8988T (cell line): ENCODE results near the gene LMX1B.

Source experiments
- DNase-seq: peaks from one replicate; pipeline ENCODE4 v3.0.0; 2011

LMX1B gene

GRCh38 chr9:126664900-126665643, 51.3 kb downstream of the LMX1B start:
- no peak for DNase-seq

- no peak for DNase-seq
Observed at GRCh38 chr9:126665644-126666035, 51.9 kb downstream of the LMX1B start.

GRCh38 chr9:126666155-126666803, 52.6 kb downstream of the LMX1B start:
- no peak for DNase-seq

- no peak for DNase-seq
Observed at GRCh38 chr9:126667190-126668055, 53.7 kb downstream of the LMX1B start.

- no peak for DNase-seq
Observed at GRCh38 chr9:126668058-126668457, 54.3 kb downstream of the LMX1B start.

DNA sequence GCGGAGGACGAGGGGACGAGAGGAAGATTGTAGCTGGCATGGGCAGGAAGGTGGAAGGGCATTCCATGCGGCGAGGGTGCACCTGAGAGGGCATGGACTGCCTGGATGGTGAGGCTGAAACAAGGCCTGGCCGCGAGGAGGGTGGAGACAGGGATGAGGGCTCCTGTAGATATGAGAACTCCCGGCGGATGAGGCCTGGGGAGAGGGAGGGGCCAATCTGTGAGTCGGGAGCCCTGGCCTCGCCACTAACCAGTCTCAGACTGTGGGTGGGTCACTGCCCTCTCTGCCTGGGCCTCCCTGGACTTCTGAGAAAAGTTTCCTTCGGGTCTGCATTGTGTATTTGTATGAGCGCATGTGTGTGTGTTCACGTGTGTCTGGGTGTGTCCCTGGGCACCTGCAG, 55.4 kb downstream of the LMX1B start:
- no peak for DNase-seq

GRCh38 chr9:126670270-126670669, 56.5 kb downstream of the LMX1B start:
- DNase-seq = no peak

DNA sequence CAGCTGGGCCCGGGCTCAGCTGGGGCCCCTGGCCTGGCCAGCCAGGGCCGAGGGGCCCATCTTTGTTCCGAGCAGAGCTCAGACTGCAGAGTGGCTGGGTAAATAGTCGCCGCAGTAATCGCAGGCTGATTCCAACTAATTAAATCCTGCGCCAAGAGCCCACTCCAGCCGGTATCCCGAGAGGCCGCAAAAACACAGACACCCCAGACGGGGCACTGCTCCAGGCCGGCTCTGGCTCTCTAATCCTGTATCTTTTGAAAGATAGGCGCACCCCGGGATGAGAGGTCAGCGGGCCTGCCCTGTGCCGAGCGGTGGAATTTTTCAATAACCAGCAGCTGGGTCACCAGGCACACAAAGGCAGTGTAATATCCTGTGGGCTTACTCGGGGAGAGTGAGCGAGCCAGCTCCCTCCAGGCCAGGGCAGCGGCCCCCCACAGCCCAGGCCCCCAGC, 57.7 kb downstream of the LMX1B start:
- no peak for DNase-seq

DNA sequence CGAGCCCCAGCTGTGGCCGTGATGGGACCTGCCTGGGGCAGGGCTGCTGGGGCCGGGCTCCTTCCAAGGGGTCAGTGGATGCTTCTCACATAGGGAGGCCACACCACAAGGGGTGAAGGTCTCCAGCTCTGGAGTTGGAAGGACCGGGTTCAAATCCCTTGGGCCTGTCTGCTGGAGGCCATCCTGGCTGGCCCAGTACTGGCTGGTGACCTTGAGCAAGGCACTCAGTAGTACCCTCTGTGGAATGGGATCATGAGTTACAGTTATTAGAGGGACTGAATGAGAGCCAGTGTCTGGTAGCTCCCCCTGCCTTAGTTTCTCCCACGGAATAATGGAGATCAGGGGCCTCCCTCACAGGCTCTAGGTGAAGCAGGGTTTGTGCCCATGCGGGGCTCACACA, 58.3 kb downstream of the LMX1B start:
- no peak for DNase-seq

GRCh38 chr9:126672634-126673284, 59.0 kb downstream of the LMX1B start:
- DNase-seq = no peak

DNA sequence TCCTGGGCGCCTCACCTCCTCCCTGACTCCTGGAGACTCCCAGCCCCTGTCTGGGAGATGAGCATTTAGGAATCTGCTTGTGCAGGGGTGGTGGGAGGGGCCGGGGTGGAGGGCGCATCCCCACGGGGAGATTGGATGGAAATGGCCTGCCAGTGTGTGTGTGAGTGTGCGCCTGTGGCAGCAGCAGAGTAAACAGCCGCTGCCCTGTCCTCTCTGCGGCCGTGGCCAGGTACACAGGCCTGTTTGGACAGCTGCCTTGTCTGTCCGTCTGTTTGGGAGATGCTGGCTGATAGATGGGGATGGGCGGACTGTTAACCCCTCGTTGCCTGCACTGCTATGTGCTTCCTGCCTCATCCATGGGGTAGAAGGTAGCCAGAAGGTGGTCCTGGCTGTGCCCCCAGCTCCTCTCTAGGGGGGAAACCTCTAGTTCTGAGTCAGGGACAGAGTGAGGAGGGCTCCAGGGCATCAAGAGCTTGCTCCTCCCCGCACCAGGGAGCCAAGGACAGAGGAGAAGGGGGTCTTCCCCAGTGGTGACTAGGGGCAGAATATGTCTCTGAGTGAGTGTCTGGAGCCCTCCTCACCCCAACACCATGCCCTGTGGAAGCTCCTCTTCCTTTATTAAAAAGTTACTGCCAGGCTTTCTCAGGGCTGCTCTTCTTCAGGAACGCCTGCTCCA, 60.1 kb downstream of the LMX1B start:
- no peak for DNase-seq

GRCh38 chr9:126674365-126675146, 60.8 kb downstream of the LMX1B start:
- DNase-seq = no peak

DNA sequence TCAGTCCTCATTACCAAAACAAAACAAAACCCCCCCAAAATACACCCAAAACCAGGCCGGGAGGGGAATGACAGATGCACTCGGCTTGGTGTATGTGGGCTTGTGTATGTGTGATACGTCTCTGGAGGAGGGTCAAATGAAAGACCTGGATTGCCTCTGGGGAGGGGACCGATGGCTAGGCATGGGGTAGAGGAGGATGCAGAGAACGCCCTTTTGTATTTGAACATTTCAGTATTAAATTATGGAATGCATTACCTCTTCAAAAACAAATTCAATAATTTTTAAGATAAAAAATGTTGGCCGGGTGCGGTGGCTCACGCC, 61.4 kb downstream of the LMX1B start:
- no peak for DNase-seq

GRCh38 chr9:126676102-126676684, 62.5 kb downstream of the LMX1B start:
- DNase-seq = no peak

- DNase-seq = no peak
Observed at GRCh38 chr9:126676685-126677143, 63.0 kb downstream of the LMX1B start.

DNA sequence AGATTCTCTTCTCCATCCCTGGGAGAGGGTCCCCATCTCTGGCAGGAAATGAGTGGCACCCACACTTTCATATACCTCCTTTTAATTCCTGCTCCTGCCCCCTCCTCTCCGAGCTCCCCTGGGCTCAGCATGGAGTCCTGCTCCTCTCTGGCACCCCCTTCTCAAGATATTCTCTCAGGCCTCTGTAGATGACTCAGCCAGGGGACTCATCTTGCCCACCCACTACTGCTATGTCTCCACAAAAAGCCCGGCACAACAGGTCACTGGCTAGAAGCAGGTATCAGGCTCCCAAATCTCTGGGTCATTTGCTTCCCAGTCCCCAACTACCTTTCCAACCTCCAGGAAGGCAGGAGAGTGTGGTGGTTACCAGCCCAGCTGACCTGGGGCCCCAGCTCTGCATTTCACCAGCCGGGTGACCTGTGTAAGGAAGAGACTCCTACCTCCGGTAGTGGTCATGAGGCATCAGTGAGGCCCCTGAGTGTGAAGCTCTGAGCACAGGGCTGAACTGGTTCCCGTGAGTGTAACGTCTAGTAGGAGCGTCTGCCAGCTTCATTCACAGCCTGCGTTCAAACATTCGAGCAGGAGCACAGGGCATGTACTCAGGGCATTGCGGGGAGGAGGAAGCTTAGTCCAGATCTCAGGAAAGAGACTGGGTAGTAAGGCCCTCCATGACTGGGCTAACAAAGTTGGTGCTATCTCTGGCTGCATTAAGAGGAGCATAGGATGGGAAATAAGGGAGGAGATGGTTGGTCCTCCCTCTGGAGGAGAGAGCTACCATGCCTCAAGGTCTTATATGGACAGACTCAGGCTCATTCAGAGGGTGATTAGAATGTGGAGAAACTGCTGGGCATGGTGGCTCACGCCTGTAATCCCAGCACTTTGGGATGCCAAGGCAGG, 63.7 kb downstream of the LMX1B start:
- DNase-seq = no peak

- DNase-seq = no peak
Observed at GRCh38 chr9:126678989-126679388, 65.3 kb downstream of the LMX1B start.

GRCh38 chr9:126681336-126681735, 67.6 kb downstream of the LMX1B start:
- no peak for DNase-seq

GRCh38 chr9:126682113-126682810, 68.5 kb downstream of the LMX1B start:
- no peak for DNase-seq
